Measurements from ENCODE around the gene TEFM.
A peak's percentile ranks its signal among the peaks of the same experiment; 100 is the strongest.
"Not testable (repeated sequence)": the region's sequence is repeated elsewhere in the genome, so short reads cannot be mapped to it uniquely, and the experiment has no call there.

The TEFM gene

GRCh38 chr17:30942308-30943079 lies 36.5 kb upstream of the TEFM start:
- peaks cover 16% of the 10 kb centered on the region for H3K4me1 ChIP-seq (ENCODE audit: insufficient read depth, low read length, severe bottlenecking)
- no peak overlapping the region for H3K4me2 ChIP-seq (ENCODE audit: low read length)
- no peaks in the 10 kb centered on the region for H3K9me3 ChIP-seq (ENCODE audit: low read length)
- no peak for TF ChIP-seq EZH2 (IDR thresholded peaks at IDR 0.05; ENCODE audit: borderline replicate concordance, low read length)
- TF ChIP-seq CTCF (IDR thresholded peaks at IDR 0.05; ENCODE audit: low read length), result no peak
- no peaks in the 10 kb centered on the region for H3K79me2 ChIP-seq (ENCODE audit: insufficient read depth, low read length)
- H3K4me3 ChIP-seq (ENCODE audit: low read depth, low read length, poor library complexity, severe bottlenecking), result no peak overlapping the region
- no peak overlapping the region for H3K27ac ChIP-seq (ENCODE audit: low read depth, low read length, poor library complexity, severe bottlenecking)
- H3F3A ChIP-seq (ENCODE audit: insufficient read depth, low read length), result no peaks in the 10 kb centered on the region
- no peak overlapping the region for H2AFZ ChIP-seq (ENCODE audit: low read length)
- no peaks in the 10 kb centered on the region for H3K27me3 ChIP-seq (ENCODE audit: insufficient read depth, low read length)
- no peaks in the 10 kb centered on the region for H3K36me3 ChIP-seq (ENCODE audit: insufficient read depth, low read length)
- no peak overlapping the region for H3K9ac ChIP-seq (ENCODE audit: low read length)
- no peaks in the 10 kb centered on the region for H3K9me2 ChIP-seq (ENCODE audit: low read depth, low read length)
- H4K20me1 ChIP-seq (ENCODE audit: insufficient read depth, low read length), result no peaks in the 10 kb centered on the region

- Histone ChIP-seq H3K27ac (ENCODE audit: low read depth, low read length, poor library complexity, severe bottlenecking) (peak overlapping the region; percentile 20), H4K20me1 (ENCODE audit: insufficient read depth, low read length) (no peaks in the 10 kb centered on the region), H3K4me2 (ENCODE audit: low read length) (peak overlapping the region; percentile 45), H3K9me2 (ENCODE audit: low read depth, low read length) (no peaks in the 10 kb centered on the region), H3K27me3 (ENCODE audit: insufficient read depth, low read length) (no peaks in the 10 kb centered on the region), H2AFZ (ENCODE audit: low read length) (peak overlapping the region; percentile 84), H3K9ac (ENCODE audit: low read length) (0 out of 2 replicates have a peak overlapping the region, but pooled peaks have one; percentile 15), H3K4me1 (ENCODE audit: insufficient read depth, low read length, severe bottlenecking) (peaks cover 16% of the 10 kb centered on the region), H3K79me2 (ENCODE audit: insufficient read depth, low read length) (no peaks in the 10 kb centered on the region), H3F3A (ENCODE audit: insufficient read depth, low read length) (no peaks in the 10 kb centered on the region), H3K36me3 (ENCODE audit: insufficient read depth, low read length) (no peaks in the 10 kb centered on the region), H3K9me3 (ENCODE audit: low read length) (no peaks in the 10 kb centered on the region), H3K4me3 (ENCODE audit: low read depth, low read length, poor library complexity, severe bottlenecking) (peak overlapping the region; percentile 11)
- TF ChIP-seq CTCF (IDR thresholded peaks at IDR 0.05; ENCODE audit: low read length) (no peak), EZH2 (IDR thresholded peaks at IDR 0.05; ENCODE audit: borderline replicate concordance, low read length) (no peak)
Measured at GRCh38 chr17:30939051-30939689, 33.1 kb upstream of the TEFM start.

- Histone ChIP-seq H3F3A (ENCODE audit: insufficient read depth, low read length) (no peaks in the 10 kb centered on the region), H3K27ac (ENCODE audit: low read depth, low read length, poor library complexity, severe bottlenecking) (no peak overlapping the region), H3K27me3 (ENCODE audit: insufficient read depth, low read length) (no peaks in the 10 kb centered on the region), H4K20me1 (ENCODE audit: insufficient read depth, low read length) (no peaks in the 10 kb centered on the region), H3K9me2 (ENCODE audit: low read depth, low read length) (no peaks in the 10 kb centered on the region), H3K4me3 (ENCODE audit: low read depth, low read length, poor library complexity, severe bottlenecking) (no peak overlapping the region), H3K36me3 (ENCODE audit: insufficient read depth, low read length) (peaks cover 5% of the 10 kb centered on the region; the same call in 1 of the 2 replicates), H3K79me2 (ENCODE audit: insufficient read depth, low read length) (no peaks in the 10 kb centered on the region), H3K4me1 (ENCODE audit: insufficient read depth, low read length, severe bottlenecking) (peaks cover 6% of the 10 kb centered on the region), H3K9ac (ENCODE audit: low read length) (no peak overlapping the region), H3K9me3 (ENCODE audit: low read length) (no peaks in the 10 kb centered on the region), H3K4me2 (ENCODE audit: low read length) (no peak overlapping the region), H2AFZ (ENCODE audit: low read length) (no peak overlapping the region)
- TF ChIP-seq EZH2 (IDR thresholded peaks at IDR 0.05; ENCODE audit: borderline replicate concordance, low read length), result no peak
- TF ChIP-seq CTCF (IDR thresholded peaks at IDR 0.05; ENCODE audit: low read length), result no peak
Measured at GRCh38 chr17:30933966-30934365, 27.9 kb upstream of the TEFM start.

- not testable (repeated sequence) for H3K4me1 ChIP-seq (ENCODE audit: insufficient read depth, low read length, severe bottlenecking); H2AFZ ChIP-seq (ENCODE audit: low read length); H3K27ac ChIP-seq (ENCODE audit: low read depth, low read length, poor library complexity, severe bottlenecking); H3K9me2 ChIP-seq (ENCODE audit: low read depth, low read length); H3K36me3 ChIP-seq (ENCODE audit: insufficient read depth, low read length); H3F3A ChIP-seq (ENCODE audit: insufficient read depth, low read length); H3K27me3 ChIP-seq (ENCODE audit: insufficient read depth, low read length); H4K20me1 ChIP-seq (ENCODE audit: insufficient read depth, low read length); H3K9me3 ChIP-seq (ENCODE audit: low read length); H3K79me2 ChIP-seq (ENCODE audit: insufficient read depth, low read length); H3K9ac ChIP-seq (ENCODE audit: low read length); H3K4me2 ChIP-seq (ENCODE audit: low read length); H3K4me3 ChIP-seq (ENCODE audit: low read depth, low read length, poor library complexity, severe bottlenecking)
Measured at GRCh38 chr17:30931582-30931981, 25.5 kb upstream of the TEFM start.
